CD4-positive, alpha-beta memory T cell (primary cell): ENCODE measurements around the gene APOL4. TPM values are rescaled to one million over a fixed set of nuclear protein-coding genes. Genes with fewer than 3 reads are reported as not detected.
"Not testable (repeated sequence)": the region's sequence is repeated elsewhere in the genome, so short reads cannot be mapped to it uniquely, and the experiment has no call there.

ENCODE experiments used
- CTCF ChIA-PET: fragments of 350-600 bp; sonication (Branson Sonifier 250); formaldehyde crosslinking; loops from one replicate; lab custom pipeline; 2021; ENCODE audit warnings: inconsistent platforms; ENCODE audit not compliant: partially characterized antibody; lab: Charles Lee
- POLR2A ChIA-PET: fragments of 350-600 bp; sonication (Branson Sonifier 250); formaldehyde crosslinking; loops from one replicate; lab custom pipeline; 2021; ENCODE audit not compliant: partially characterized antibody; lab: Charles Lee
- DNase-seq, 5 donors: peaks; one replicate each; pipeline versions ENCODE4 v3.0.0 to v3.0.0-alpha.2; 2020 to 2022; ENCODE audit warnings: mixed read lengths in 1 of 5
- H3K27ac ChIP-seq: one replicate; pipeline ENCODE4 v1.7.0; 2013; ENCODE audit warnings: low read depth, low read length
- H3K27me3 ChIP-seq: 2 replicates; pipeline ENCODE4 v1.7.0; 2013; ENCODE audit warnings: mild to moderate bottlenecking, low read length, moderate library complexity; ENCODE audit not compliant: insufficient read depth
- H3K36me3 ChIP-seq: 2 replicates; pipeline ENCODE4 v1.7.0; 2013; ENCODE audit warnings: mild to moderate bottlenecking, low read length, moderate library complexity; ENCODE audit not compliant: insufficient read depth
- H3K4me1 ChIP-seq: 2 replicates; pipeline ENCODE4 v1.7.0; 2013; ENCODE audit warnings: mild to moderate bottlenecking, low read length, moderate library complexity; ENCODE audit not compliant: insufficient read depth
- H3K4me3 ChIP-seq, 2 donors: one replicate each; pipeline ENCODE4 v1.7.0; 2013; ENCODE audit warnings: low read length in 2 of 2, mild to moderate bottlenecking in 1 of 2
- H3K9me3 ChIP-seq, 2 donors: one replicate each; pipeline ENCODE4 v1.7.0; 2013; ENCODE audit warnings: low read length in 2 of 2, control low read depth in 1 of 2; ENCODE audit not compliant: control insufficient read depth in 1 of 2
- H3K27ac Mint-ChIP-seq, 7 donors: one replicate each; pipeline ENCODE4 v1.8.0; 2020 to 2021; ENCODE audit warnings: mixed read lengths in 7 of 7, mild to moderate bottlenecking in 6 of 7, inconsistent platforms in 3 of 7, moderate library complexity in 3 of 7
- H3K27me3 Mint-ChIP-seq, 2 donors: one replicate each; pipeline ENCODE4 v1.8.0; 2020 to 2021; ENCODE audit warnings: mixed read lengths in 2 of 2
- H3K36me3 Mint-ChIP-seq, 2 donors: one replicate each; pipeline ENCODE4 v1.8.0; 2020 to 2021; ENCODE audit warnings: mixed read lengths in 2 of 2, inconsistent platforms in 1 of 2, mild to moderate bottlenecking in 1 of 2
- H3K4me1 Mint-ChIP-seq, 4 donors: one replicate each; pipeline ENCODE4 v1.8.0; 2020 to 2021; ENCODE audit warnings: mixed read lengths in 4 of 4, mild to moderate bottlenecking in 1 of 4
- H3K4me3 Mint-ChIP-seq, 8 donors: one replicate each; pipeline ENCODE4 v1.8.0; 2020 to 2021; ENCODE audit warnings: mixed read lengths in 8 of 8, mild to moderate bottlenecking in 7 of 8, moderate library complexity in 6 of 8, inconsistent platforms in 3 of 8
- H3K9me3 Mint-ChIP-seq, 8 donors: one replicate each; pipeline ENCODE4 v1.8.0; 2020 to 2021; ENCODE audit warnings: mixed read lengths in 8 of 8, mild to moderate bottlenecking in 5 of 8, inconsistent platforms in 3 of 8, moderate library complexity in 1 of 8
- intact Hi-C: fragments of 100-400 bp; cut with micrococcal nuclease; formaldehyde crosslinking; loops from one replicate; pipeline ENCODE4 v1.15.1; 2023
- polyA plus RNA-seq, 2 donors: library from polyadenylated mRNA; unstranded; fragments of 300-500 nt; fragmentation: Illumina TruSeq; gene quantifications; one replicate each; pipeline ENCODE4 v1.2.3, GENCODE V29; 2021
- total RNA-seq, 2 experiments: library from RNA; stranded (reverse); gene quantifications; one replicate each; pipeline ENCODE4 v1.2.3, GENCODE V29; 2021

The APOL4 gene
- total and polyA plus RNA-seq, 4 experiments from 2014 or later: not detected

GRCh38 chr22:36153501-36154422 lies 47.8 kb downstream of the APOL4 start:
- peak overlapping the region in 7 of 8 donors; percentile 2 to 93 (median 58) for H3K4me3 Mint-ChIP-seq
- ChIA-PET POLR2A (interaction anchor here (0.7 to 2.2 kb wide), 6 partner anchors 8 to 26 kb away, joined by 3 to 8 read pairs (median 4); no protein-coding TSS in a partner anchor), CTCF (interaction anchor here (1.0 to 4.0 kb wide), 5 partner anchors 10 to 88 kb away, joined by 3 to 23 read pairs (median 3); no protein-coding TSS in a partner anchor)
- H3K27me3 Mint-ChIP-seq: no peaks in the 10 kb centered on the region
- peaks cover 70 to 97% (median 82%) of the 10 kb centered on the region in 4 donors for H3K4me1 Mint-ChIP-seq
- H3K27ac Mint-ChIP-seq: peak overlapping the region; percentile 90 to 98 (median 92)
- intact Hi-C loops: no loop called here
- DNase-seq: no peak
- Histone ChIP-seq H3K27me3 (no peaks in the 10 kb centered on the region), H3K27ac (peak overlapping the region; percentile 95), H3K4me3 (no peak overlapping the region), H3K36me3 (peaks cover 47% of the 10 kb centered on the region), H3K4me1 (peaks cover 94% of the 10 kb centered on the region), H3K9me3 (no peaks in the 10 kb centered on the region)
- H3K9me3 Mint-ChIP-seq: peaks cover 0 to 4% (median 0%) of the 10 kb centered on the region in 8 donors
- H3K36me3 Mint-ChIP-seq: peaks cover 64 to 88% of the 10 kb centered on the region in 2 donors

GRCh38 chr22:36152821-36153220 lies 48.8 kb downstream of the APOL4 start:
- Histone ChIP-seq H3K27ac (peak overlapping the region; percentile 15), H3K36me3 (peaks cover 57% of the 10 kb centered on the region), H3K4me1 (peaks cover 86% of the 10 kb centered on the region)
- Mint-ChIP-seq H3K4me1 (peaks cover 67 to 98% (median 82%) of the 10 kb centered on the region in 4 donors), H3K4me3 (peak overlapping the region in 5 of 8 donors; percentile 8 to 55 (median 39)), H3K27ac (peak overlapping the region; percentile 43 to 98 (median 91)), H3K36me3 (peaks cover 71 to 90% of the 10 kb centered on the region in 2 donors)
- H3K9me3 ChIP-seq, DNase-seq, intact Hi-C loops, H3K4me3 ChIP-seq, H3K9me3 Mint-ChIP-seq, H3K27me3 Mint-ChIP-seq, H3K27me3 ChIP-seq: not testable (repeated sequence)
- CTCF ChIA-PET: interaction anchor here (0.9 to 4.0 kb wide), 6 partner anchors 10 to 87 kb away, joined by 3 to 23 read pairs (median 4); no protein-coding TSS in a partner anchor
- POLR2A ChIA-PET: interaction anchor here (1.0 to 2.2 kb wide), 6 partner anchors 9 to 27 kb away, joined by 3 to 8 read pairs (median 4); no protein-coding TSS in a partner anchor

GRCh38 chr22:36152088-36152487 lies 49.5 kb downstream of the APOL4 start:
- peaks cover 61 to 93% (median 77%) of the 10 kb centered on the region in 4 donors for H3K4me1 Mint-ChIP-seq

GRCh38 chr22:36151006-36151595 lies 50.5 kb downstream of the APOL4 start:
- CTCF ChIA-PET: interaction anchor here (1.5 to 4.0 kb wide), 3 partner anchors 10 to 28 kb away, joined by 3 to 23 read pairs (median 8); partner anchors contain the start of gene APOL3
- no peaks in the 10 kb centered on the region for H3K9me3 ChIP-seq
- no peak for DNase-seq
- H3K4me1 Mint-ChIP-seq: peaks cover 53 to 87% (median 70%) of the 10 kb centered on the region in 4 donors
- H3K4me1 ChIP-seq: peaks cover 75% of the 10 kb centered on the region
- peaks cover 70% of the 10 kb centered on the region for H3K36me3 ChIP-seq
- peaks cover 73 to 91% of the 10 kb centered on the region in 2 donors for H3K36me3 Mint-ChIP-seq
- H3K27me3 ChIP-seq: no peaks in the 10 kb centered on the region
- H3K9me3 Mint-ChIP-seq: peaks cover 0 to 4% (median 0%) of the 10 kb centered on the region in 8 donors
- no peaks in the 10 kb centered on the region for H3K27me3 Mint-ChIP-seq
- POLR2A ChIA-PET: interaction anchor here (1.0 to 1.3 kb wide), 3 partner anchors 9 to 29 kb away, joined by 3 to 4 read pairs (median 3); no protein-coding TSS in a partner anchor
- no peak overlapping the region for H3K27ac ChIP-seq
- H3K27ac Mint-ChIP-seq: peak overlapping the region; percentile 53 to 92 (median 72)
- intact Hi-C loops: no loop called here
- H3K4me3 ChIP-seq: no peak overlapping the region
- H3K4me3 Mint-ChIP-seq: peak overlapping the region in 6 of 8 donors; percentile 33 to 71 (median 60)

More at GRCh38 chr22:36152088-36152487, 49.5 kb downstream of the APOL4 start:
- Mint-ChIP-seq H3K27me3 (no peaks in the 10 kb centered on the region), H3K9me3 (peaks cover 0 to 4% (median 0%) of the 10 kb centered on the region in 8 donors), H3K36me3 (peaks cover 70 to 92% of the 10 kb centered on the region in 2 donors), H3K4me3 (peak overlapping the region in 7 of 8 donors; percentile 39 to 71 (median 55)), H3K27ac (peak overlapping the region; percentile 66 to 92 (median 90))
- Histone ChIP-seq H3K4me1 (peaks cover 80% of the 10 kb centered on the region), H3K27ac (peak overlapping the region; percentile 19), H3K4me3 (no peak overlapping the region), H3K9me3 (no peaks in the 10 kb centered on the region), H3K36me3 (peaks cover 64% of the 10 kb centered on the region), H3K27me3 (no peaks in the 10 kb centered on the region)
- DNase-seq: no peak
- ChIA-PET CTCF (interaction anchor here (1.5 to 4.0 kb wide), 3 partner anchors 9 to 27 kb away, joined by 3 to 23 read pairs (median 8); partner anchors contain the start of gene APOL3), POLR2A (interaction anchor here (1.0 to 2.2 kb wide), 8 partner anchors 9 to 28 kb away, joined by 3 to 8 read pairs (median 4); no protein-coding TSS in a partner anchor)
- intact Hi-C loops: no loop called here

GRCh38 chr22:36149441-36149840 lies 52.2 kb downstream of the APOL4 start:
- Mint-ChIP-seq H3K9me3 (peaks cover 0 to 4% (median 0%) of the 10 kb centered on the region in 8 donors), H3K4me3 (no peak overlapping the region), H3K27ac (peak overlapping the region in 6 of 7 donors; percentile 25 to 83 (median 38)), H3K36me3 (peaks cover 76 to 92% of the 10 kb centered on the region in 2 donors), H3K4me1 (peaks cover 44 to 83% (median 64%) of the 10 kb centered on the region in 4 donors), H3K27me3 (no peaks in the 10 kb centered on the region)
- H3K36me3 ChIP-seq: peaks cover 63% of the 10 kb centered on the region
- POLR2A ChIA-PET: no interaction called here
- no peak for DNase-seq
- peaks cover 58% of the 10 kb centered on the region for H3K4me1 ChIP-seq
- no peaks in the 10 kb centered on the region for H3K27me3 ChIP-seq
- intact Hi-C loops: no loop called here
- no peak overlapping the region for H3K27ac ChIP-seq
- no peaks in the 10 kb centered on the region for H3K9me3 ChIP-seq
- H3K4me3 ChIP-seq: no peak overlapping the region
- CTCF ChIA-PET: interaction anchor here (0.9 kb wide), 1 partner anchor 30 kb away, joined by 3 read pairs; no protein-coding TSS in a partner anchor

- H3K36me3 Mint-ChIP-seq: peaks cover 80 to 92% of the 10 kb centered on the region in 2 donors
- peak overlapping the region in 6 of 7 donors; percentile 15 to 73 (median 66) for H3K27ac Mint-ChIP-seq
Observed at GRCh38 chr22:36148411-36148810, 53.2 kb downstream of the APOL4 start.

More at GRCh38 chr22:36148411-36148810, 53.2 kb downstream of the APOL4 start:
- Histone ChIP-seq H3K27me3 (no peaks in the 10 kb centered on the region), H3K36me3 (peaks cover 63% of the 10 kb centered on the region), H3K9me3 (no peaks in the 10 kb centered on the region), H3K4me1 (peaks cover 48% of the 10 kb centered on the region), H3K4me3 (no peak overlapping the region), H3K27ac (no peak overlapping the region)
- ChIA-PET CTCF (no interaction called here), POLR2A (interaction anchor here (0.6 kb wide), 1 partner anchor 297 kb away, joined by 3 read pairs; no protein-coding TSS in a partner anchor)
- no peak overlapping the region for H3K4me3 Mint-ChIP-seq
- peaks cover 40 to 83% (median 61%) of the 10 kb centered on the region in 4 donors for H3K4me1 Mint-ChIP-seq
- no peaks in the 10 kb centered on the region for H3K27me3 Mint-ChIP-seq
- intact Hi-C loops: no loop called here
- peaks cover 0 to 4% (median 0%) of the 10 kb centered on the region in 8 donors for H3K9me3 Mint-ChIP-seq
- DNase-seq: no peak
